HEK293 (cell line): Measurements from ENCODE around the gene CDR2L.

Experiments used
- CTCF ChIA-PET: fragments of 350-600 bp; formaldehyde crosslinking; extraction: SDS; loops from one replicate; lab custom pipeline; 2021; ENCODE audit warnings: antibody characterized with exemption; lab: Yijun Ruan, JAX
- POLR2A ChIA-PET: fragments of 300-600 bp; formaldehyde crosslinking; extraction: SDS; loops from one replicate; lab custom pipeline; 2020; ENCODE audit warnings: antibody characterized with exemption, inconsistent platforms; lab: Yijun Ruan, JAX
- H3K27ac ChIP-seq: fragments of 200-500 bp; sonication (Bioruptor generic); 2 replicates; pipeline ENCODE4 v1.5.1; 2014; ENCODE audit warnings: low read depth, low read length, control low read depth, inconsistent platforms; ENCODE audit errors: extremely low read depth
- H3K36me3 ChIP-seq, 2 experiments: fragments of 200-500 bp in 1 of 2; sonication (Bioruptor generic) in 1 of 2; 1 replicate in 1 of 2; 2 replicates in 1 of 2; pipeline ENCODE4 v1.5.1; 2014 to 2017; ENCODE audit warnings: inconsistent platforms in 2 of 2, low read length in 2 of 2; ENCODE audit not compliant: control insufficient read depth in 2 of 2, insufficient read depth in 1 of 2
- H3K4me1 ChIP-seq: fragments of 200-500 bp; sonication (Bioruptor generic); 2 replicates; pipeline ENCODE4 v1.5.1; 2014; ENCODE audit warnings: mild to moderate bottlenecking, low read length, inconsistent platforms; ENCODE audit not compliant: control insufficient read depth, insufficient read depth
- H3K4me3 ChIP-seq: 2 replicates; pipeline ENCODE4 v1.5.1; 2011; ENCODE audit warnings: low read depth, mild to moderate bottlenecking, control low read depth, low read length, moderate library complexity
- H3K9me3 ChIP-seq: fragments of 200-500 bp; sonication (Bioruptor generic); 2 replicates; pipeline ENCODE4 v1.5.1; 2014; ENCODE audit warnings: low read depth, low read length, inconsistent platforms; ENCODE audit not compliant: control insufficient read depth, insufficient read depth
- GLI2 ChIP-seq: fragments of 450-650 bp; formaldehyde crosslinking; IDR thresholded peaks from 2 replicates; pipeline ENCODE4; 2017; ENCODE audit warnings: missing biosample characterization, missing genetic modification characterization, low read depth, borderline replicate concordance
- GLIS1 ChIP-seq: fragments of 450-650 bp; formaldehyde crosslinking; IDR thresholded peaks from 2 replicates; pipeline ENCODE4 v1.5.1; 2016; ENCODE audit warnings: missing biosample characterization, missing genetic modification characterization
- HIC1 ChIP-seq: fragments of 450-650 bp; formaldehyde crosslinking; IDR thresholded peaks from 2 replicates; pipeline ENCODE4 v1.5.1; 2016; ENCODE audit warnings: missing biosample characterization, missing genetic modification characterization
- KLF1 ChIP-seq: fragments of 450-650 bp; formaldehyde crosslinking; IDR thresholded peaks from 2 replicates; pipeline ENCODE4 v1.5.1; 2016; ENCODE audit warnings: missing biosample characterization, missing genetic modification characterization
- KLF10 ChIP-seq: fragments of 450-650 bp; IDR thresholded peaks from 2 replicates; pipeline ENCODE4 v1.5.1; 2018; ENCODE audit warnings: missing biosample characterization, mild to moderate bottlenecking, missing genetic modification characterization
- WT1 ChIP-seq: fragments of 450-650 bp; formaldehyde crosslinking; IDR thresholded peaks from 2 replicates; pipeline ENCODE4 v1.5.1; 2016; ENCODE audit warnings: missing biosample characterization, missing genetic modification characterization
- ZBTB17 ChIP-seq: fragments of 450-650 bp; formaldehyde crosslinking; IDR thresholded peaks from 2 replicates; pipeline ENCODE4 v1.5.1; 2016; ENCODE audit warnings: missing biosample characterization, missing genetic modification characterization
- ZBTB26 ChIP-seq: fragments of 450-650 bp; formaldehyde crosslinking; optimal IDR thresholded peaks from 2 replicates; pipeline ENCODE3; 2016; ENCODE audit warnings: missing biosample characterization, mild to moderate bottlenecking, missing genetic modification characterization
- ZBTB48 ChIP-seq: fragments of 450-650 bp; formaldehyde crosslinking; IDR thresholded peaks from 2 replicates; pipeline ENCODE4 v1.5.1; 2016; ENCODE audit warnings: missing biosample characterization, missing genetic modification characterization
- ZFHX2 ChIP-seq: fragments of 450-650 bp; formaldehyde crosslinking; conservative IDR thresholded peaks from 2 replicates; pipeline ENCODE4 v1.5.1; 2016; ENCODE audit warnings: missing biosample characterization, missing genetic modification characterization
- ZNF221 ChIP-seq: fragments of 450-650 bp; formaldehyde crosslinking; IDR thresholded peaks from 2 replicates; pipeline ENCODE4 v1.5.1; 2017; ENCODE audit warnings: missing biosample characterization, missing genetic modification characterization, borderline replicate concordance
- ZNF26 ChIP-seq: fragments of 450-650 bp; formaldehyde crosslinking; IDR thresholded peaks from 2 replicates; pipeline ENCODE4 v1.5.1; 2016; ENCODE audit warnings: missing biosample characterization, missing genetic modification characterization
- ZNF280D ChIP-seq: fragments of 450-650 bp; formaldehyde crosslinking; IDR thresholded peaks from 2 replicates; pipeline ENCODE4 v1.5.1; 2016; ENCODE audit warnings: missing biosample characterization, missing genetic modification characterization
- ZNF302 ChIP-seq: fragments of 450-650 bp; formaldehyde crosslinking; IDR thresholded peaks from 2 replicates; pipeline ENCODE4 v1.5.1; 2016; ENCODE audit warnings: missing biosample characterization, missing genetic modification characterization, low read depth
- ZNF354C ChIP-seq: fragments of 450-650 bp; formaldehyde crosslinking; IDR thresholded peaks from 2 replicates; pipeline ENCODE4 v1.5.1; 2016; ENCODE audit warnings: missing biosample characterization, missing genetic modification characterization, low read depth, borderline replicate concordance
- ZNF48 ChIP-seq: fragments of 450-650 bp; formaldehyde crosslinking; IDR thresholded peaks from 2 replicates; pipeline ENCODE4 v1.5.1; 2016; ENCODE audit warnings: missing biosample characterization, missing genetic modification characterization
- ZNF513 ChIP-seq: fragments of 450-650 bp; IDR thresholded peaks from 2 replicates; pipeline ENCODE4 v1.5.1; 2018; ENCODE audit warnings: missing biosample characterization, missing genetic modification characterization
- ZNF571 ChIP-seq: fragments of 450-650 bp; formaldehyde crosslinking; IDR thresholded peaks from 2 replicates; pipeline ENCODE4 v1.5.0; 2017; ENCODE audit warnings: missing biosample characterization, missing genetic modification characterization
- ZNF585B ChIP-seq: fragments of 450-650 bp; formaldehyde crosslinking; IDR thresholded peaks from 2 replicates; pipeline ENCODE4 v1.5.1; 2016; ENCODE audit warnings: missing biosample characterization, missing genetic modification characterization
- ZNF600 ChIP-seq: fragments of 450-650 bp; formaldehyde crosslinking; IDR thresholded peaks from 2 replicates; pipeline ENCODE4 v1.5.1; 2016; ENCODE audit warnings: missing biosample characterization, missing genetic modification characterization
- ZNF704 ChIP-seq: fragments of 450-650 bp; formaldehyde crosslinking; IDR thresholded peaks from 2 replicates; pipeline ENCODE4 v1.5.1; 2016; ENCODE audit warnings: missing biosample characterization, missing genetic modification characterization
- ZNF76 ChIP-seq: fragments of 450-650 bp; formaldehyde crosslinking; IDR thresholded peaks from 2 replicates; pipeline ENCODE4; 2016; ENCODE audit warnings: low read depth, missing biosample characterization, missing genetic modification characterization, borderline replicate concordance

Gene CDR2L

GRCh38 chr17:74971069-74971841 is 16.2 kb upstream of the CDR2L start:
- Histone ChIP-seq H3K4me1 (peaks cover 4% of the 10 kb centered on the region; the same call in 1 of the 2 replicates), H3K9me3 (no peaks in the 10 kb centered on the region), H3K36me3 (no peaks in the 10 kb centered on the region), H3K27ac (peak overlapping the region; percentile 16; the same call in 1 of the 2 replicates), H3K4me3 (peak overlapping the region; percentile 74)
- TF ChIP-seq ZNF76 = no peak
- TF ChIP-seq WT1 (tag by site-specific recombination) = peak; percentile 36; the same call in 1 of the 2 replicates
- no peak for TF ChIP-seq ZNF585B
- TF ChIP-seq ZBTB17 = peak; percentile 62
- TF ChIP-seq ZNF600 (tag by site-specific recombination) = peak; percentile 27; the same call in 1 of the 2 replicates
- TF ChIP-seq ZFHX2 = peak; percentile 8; the same call in 1 of the 2 replicates
- ChIA-PET CTCF (interaction anchor here (0.6 to 4.2 kb wide), 5 partner anchors 10 to 530 kb away, joined by 3 to 42 read pairs (median 4); no protein-coding TSS in a partner anchor), POLR2A (interaction anchor here (0.6 to 5.4 kb wide), 14 partner anchors 10 to 291 kb away, joined by 3 to 50 read pairs (median 6); partner anchors contain the start of genes CDR2L, FDXR, GGA3 and MRPL58)

GRCh38 chr17:74971842-74972106 is 15.7 kb upstream of the CDR2L start:
- Histone ChIP-seq H3K4me1 (peaks cover 4% of the 10 kb centered on the region; the same call in 1 of the 2 replicates), H3K27ac (peak overlapping the region; percentile 16; the same call in 1 of the 2 replicates), H3K9me3 (no peaks in the 10 kb centered on the region), H3K4me3 (peak overlapping the region; percentile 74), H3K36me3 (no peaks in the 10 kb centered on the region)
- ChIA-PET POLR2A (interaction anchor here (0.6 to 5.4 kb wide), 15 partner anchors 11 to 290 kb away, joined by 3 to 50 read pairs (median 5); partner anchors contain the start of genes CDR2L, FDXR, GGA3 and MRPL58), CTCF (interaction anchor here (0.7 to 4.2 kb wide), 4 partner anchors 10 to 200 kb away, joined by 3 to 42 read pairs (median 5); no protein-coding TSS in a partner anchor)
- TF ChIP-seq ZNF280D (tag by site-specific recombination) (no peak), ZNF48 (tag by site-specific recombination) (no peak), ZNF354C (tag by site-specific recombination) (no peak), KLF1 (tag by site-specific recombination) (no peak), ZNF571 (tag by site-specific recombination) (no peak), ZFHX2 (no peak), ZNF221 (tag by site-specific recombination) (no peak), GLIS1 (peak; percentile 99), ZNF513 (tag by site-specific recombination) (no peak), ZNF76 (no peak), ZNF26 (tag by site-specific recombination) (no peak), ZBTB48 (tag by site-specific recombination) (peak; percentile 32; the same call in 1 of the 2 replicates), ZNF302 (tag by site-specific recombination) (no peak), GLI2 (no peak), ZNF704 (tag by site-specific recombination) (no peak), KLF10 (tag by site-specific recombination) (no peak), HIC1 (tag by site-specific recombination) (0 out of 2 replicates have a peak, but pooled peaks have one; percentile 58), ZBTB26 (tag by site-specific recombination) (peak; percentile 24)
